ENCODE measurements around the gene CBLN3.

DNA sequence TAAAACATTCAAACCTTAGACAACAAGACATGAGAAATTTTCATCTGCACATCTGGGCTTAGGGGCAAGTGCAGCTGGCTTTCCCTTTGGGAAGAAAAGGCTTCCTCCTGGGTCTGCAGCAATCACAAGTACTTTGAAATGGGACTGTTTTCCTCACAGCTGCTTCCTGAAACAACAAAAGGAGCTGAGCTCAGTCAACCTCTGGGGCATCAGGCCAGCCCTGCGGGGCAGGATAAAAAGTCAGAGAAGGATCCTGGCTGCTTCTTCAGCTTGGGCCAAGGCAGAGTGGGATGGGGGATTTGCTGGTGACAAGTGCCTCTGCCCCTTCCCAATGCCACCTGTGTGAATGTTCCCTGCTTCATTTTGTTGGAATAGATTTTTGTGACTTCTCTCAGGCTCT is 29.3 kb upstream of the CBLN3 start:
- TF ChIP-seq CTCF (IDR thresholded peaks at IDR 0.05; ENCODE audit: borderline replicate concordance, extremely low read depth, low read length, poor library complexity, severe bottlenecking) (no peak), EZH2 (IDR thresholded peaks at IDR 0.05; ENCODE audit: borderline replicate concordance, low read depth, low read length, severe bottlenecking) (no peak)

Measured in DND-41 (cell line).